Measurements from ENCODE around the gene IDI1.

IDI1 gene

DNA sequence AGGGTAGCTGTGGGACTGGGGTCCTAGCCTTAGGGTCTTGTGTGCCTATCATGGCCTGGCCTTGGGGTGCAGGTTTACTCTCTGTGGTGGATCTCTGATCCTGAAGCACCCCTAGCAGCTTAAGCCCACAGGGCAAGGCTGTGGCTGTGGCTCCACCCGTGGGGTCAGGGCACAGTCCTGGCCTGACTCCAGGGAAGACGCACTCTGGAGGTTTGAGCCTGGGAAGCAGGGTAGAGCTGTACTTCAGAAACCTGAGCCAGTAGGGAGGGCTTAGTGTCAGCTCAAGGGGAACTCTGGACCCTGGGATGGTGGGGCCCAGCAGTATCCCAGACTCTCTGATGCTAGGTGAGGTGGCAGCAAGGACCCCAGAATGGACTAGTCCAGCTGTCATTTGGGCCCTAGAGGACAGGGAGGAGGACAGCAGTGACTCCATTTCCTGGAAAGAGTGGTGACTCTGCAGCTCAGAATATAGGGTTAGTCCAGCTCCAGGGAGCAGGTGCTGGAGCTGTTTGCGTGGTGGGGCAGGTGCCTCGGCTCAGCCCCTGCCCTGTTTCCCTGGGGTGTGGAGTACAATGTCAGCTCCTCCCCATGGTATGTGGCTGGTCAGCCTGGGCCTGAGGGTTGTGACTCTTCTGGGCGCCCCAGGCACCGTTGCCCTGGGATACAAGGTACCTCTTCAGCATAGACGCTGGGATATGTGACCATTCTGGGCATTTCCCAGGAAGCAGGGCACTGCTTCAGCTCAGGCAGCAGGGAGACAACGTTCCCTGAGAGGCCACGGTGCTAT, 44.8 kb downstream of the IDI1 start:
- Histone ChIP-seq H3K27me3 (ENCODE audit: insufficient read depth, low read depth) (no peaks in the 10 kb centered on the region), H3K9ac (no peak overlapping the region), H3K27ac (no peak overlapping the region), H3K4me2 (no peak overlapping the region), H3K36me3 (ENCODE audit: insufficient read depth) (peaks cover 78% of the 10 kb centered on the region), H2AFZ (ENCODE audit: low read depth) (no peak overlapping the region), H3K4me1 (ENCODE audit: low read depth, poor library complexity, severe bottlenecking) (no peaks in the 10 kb centered on the region), H3K4me3 (IDR thresholded peaks at IDR 0.05; ENCODE audit: insufficient read depth, low read depth, low read length) (no peak overlapping the region), H4K20me1 (ENCODE audit: insufficient read depth) (no peaks in the 10 kb centered on the region), H3K79me2 (ENCODE audit: insufficient read depth, low read depth) (peaks cover 41% of the 10 kb centered on the region; the same call in 1 of the 2 replicates)
- TF ChIP-seq, protein P1, sequence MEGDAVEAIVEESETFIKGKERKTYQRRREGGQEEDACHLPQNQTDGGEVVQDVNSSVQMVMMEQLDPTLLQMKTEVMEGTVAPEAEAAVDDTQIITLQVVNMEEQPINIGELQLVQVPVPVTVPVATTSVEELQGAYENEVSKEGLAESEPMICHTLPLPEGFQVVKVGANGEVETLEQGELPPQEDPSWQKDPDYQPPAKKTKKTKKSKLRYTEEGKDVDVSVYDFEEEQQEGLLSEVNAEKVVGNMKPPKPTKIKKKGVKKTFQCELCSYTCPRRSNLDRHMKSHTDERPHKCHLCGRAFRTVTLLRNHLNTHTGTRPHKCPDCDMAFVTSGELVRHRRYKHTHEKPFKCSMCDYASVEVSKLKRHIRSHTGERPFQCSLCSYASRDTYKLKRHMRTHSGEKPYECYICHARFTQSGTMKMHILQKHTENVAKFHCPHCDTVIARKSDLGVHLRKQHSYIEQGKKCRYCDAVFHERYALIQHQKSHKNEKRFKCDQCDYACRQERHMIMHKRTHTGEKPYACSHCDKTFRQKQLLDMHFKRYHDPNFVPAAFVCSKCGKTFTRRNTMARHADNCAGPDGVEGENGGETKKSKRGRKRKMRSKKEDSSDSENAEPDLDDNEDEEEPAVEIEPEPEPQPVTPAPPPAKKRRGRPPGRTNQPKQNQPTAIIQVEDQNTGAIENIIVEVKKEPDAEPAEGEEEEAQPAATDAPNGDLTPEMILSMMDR (conservative IDR thresholded peaks at IDR 0.05; ENCODE audit: low read depth, low read length) = no peak

DNA sequence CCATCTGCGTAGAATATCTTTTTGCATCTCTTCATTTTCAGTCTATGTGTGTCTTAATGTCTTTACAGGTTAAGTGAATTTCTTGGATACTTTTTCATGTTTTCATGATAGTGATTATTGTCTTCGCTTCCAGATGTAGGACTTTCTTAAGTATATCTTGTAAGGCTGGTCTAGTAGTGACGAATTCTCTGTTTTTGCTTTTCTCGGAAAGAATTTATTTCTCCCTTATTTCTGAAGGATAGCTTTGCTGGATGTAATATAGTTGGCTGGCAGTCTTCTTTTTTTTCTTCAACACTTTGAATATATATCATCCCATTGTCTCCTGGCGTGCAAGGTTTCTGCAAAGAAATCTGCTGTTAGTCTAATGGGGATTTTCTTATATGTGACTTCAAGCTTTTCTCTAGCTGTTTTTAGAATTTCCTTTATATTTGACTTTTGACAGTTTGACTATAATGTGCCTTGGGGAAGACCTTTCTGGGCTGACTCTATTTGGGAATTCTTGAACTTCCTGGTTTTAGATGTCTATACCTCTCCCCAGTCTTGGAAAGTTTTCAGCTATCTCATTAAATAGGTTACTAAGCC, 46.4 kb downstream of the IDI1 start:
- H3K79me2 ChIP-seq (ENCODE audit: insufficient read depth, low read depth) = peaks cover 46% of the 10 kb centered on the region; the same call in 1 of the 2 replicates
- no peak overlapping the region for H2AFZ ChIP-seq (ENCODE audit: low read depth)
- no peaks in the 10 kb centered on the region for H3K27me3 ChIP-seq (ENCODE audit: insufficient read depth, low read depth)
- TF ChIP-seq, protein P1 (conservative IDR thresholded peaks at IDR 0.05; ENCODE audit: low read depth, low read length) = no peak
- H3K4me3 ChIP-seq (IDR thresholded peaks at IDR 0.05; ENCODE audit: insufficient read depth, low read depth, low read length) = no peak overlapping the region
- H3K36me3 ChIP-seq (ENCODE audit: insufficient read depth) = peaks cover 73% of the 10 kb centered on the region
- no peak overlapping the region for H3K27ac ChIP-seq
- no peak overlapping the region for H3K9ac ChIP-seq
- no peaks in the 10 kb centered on the region for H3K4me1 ChIP-seq (ENCODE audit: low read depth, poor library complexity, severe bottlenecking)
- H3K4me2 ChIP-seq = no peak overlapping the region
- no peaks in the 10 kb centered on the region for H4K20me1 ChIP-seq (ENCODE audit: insufficient read depth)

DNA sequence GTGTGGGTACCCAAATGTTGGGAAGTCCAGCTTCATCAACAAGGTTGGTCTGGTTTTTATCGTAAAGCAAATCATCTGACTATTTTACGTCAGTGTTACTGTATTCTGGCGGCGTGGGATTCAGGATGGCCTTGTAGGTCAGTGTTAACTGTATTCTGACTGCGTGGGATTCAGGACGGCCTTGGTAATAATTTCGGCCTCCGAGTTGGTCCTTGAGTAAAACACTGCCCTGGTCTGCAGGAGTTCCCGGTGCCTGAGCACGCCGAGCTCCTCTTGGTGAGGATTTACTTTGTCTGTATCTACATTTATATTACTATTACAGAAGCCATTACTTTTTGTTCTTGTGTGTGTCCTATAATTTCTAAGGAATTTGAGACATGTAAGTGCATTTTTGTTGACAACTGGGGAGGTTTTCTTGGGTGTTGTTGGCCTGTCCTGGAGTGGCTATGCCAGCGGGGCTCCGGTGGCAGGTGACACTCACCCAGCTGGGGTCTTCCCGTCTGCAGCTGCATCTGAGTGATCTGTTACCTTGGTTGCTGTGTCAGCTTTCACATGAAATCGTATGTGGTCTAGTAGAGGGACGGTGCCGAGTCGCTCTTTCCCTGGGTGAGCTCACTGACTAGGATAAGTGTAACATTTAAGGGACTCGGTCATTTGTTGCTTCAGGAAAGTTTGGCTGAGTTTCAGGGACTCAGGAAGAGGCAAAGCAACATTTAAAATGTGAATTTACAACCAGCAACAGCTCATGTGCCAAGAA, 51.5 kb downstream of the IDI1 start:
- TF ChIP-seq, protein P1 (conservative IDR thresholded peaks at IDR 0.05; ENCODE audit: low read depth, low read length) = no peak
- Histone ChIP-seq H3K4me1 (ENCODE audit: low read depth, poor library complexity, severe bottlenecking) (no peaks in the 10 kb centered on the region), H3K27me3 (ENCODE audit: insufficient read depth, low read depth) (no peaks in the 10 kb centered on the region), H3K4me2 (no peak overlapping the region), H3K9ac (no peak overlapping the region), H3K36me3 (ENCODE audit: insufficient read depth) (peaks cover 74% of the 10 kb centered on the region), H2AFZ (ENCODE audit: low read depth) (no peak overlapping the region), H4K20me1 (ENCODE audit: insufficient read depth) (peaks cover 13% of the 10 kb centered on the region; the same call in 1 of the 2 replicates), H3K27ac (no peak overlapping the region), H3K4me3 (IDR thresholded peaks at IDR 0.05; ENCODE audit: insufficient read depth, low read depth, low read length) (no peak overlapping the region), H3K79me2 (ENCODE audit: insufficient read depth, low read depth) (peaks cover 61% of the 10 kb centered on the region)

DNA sequence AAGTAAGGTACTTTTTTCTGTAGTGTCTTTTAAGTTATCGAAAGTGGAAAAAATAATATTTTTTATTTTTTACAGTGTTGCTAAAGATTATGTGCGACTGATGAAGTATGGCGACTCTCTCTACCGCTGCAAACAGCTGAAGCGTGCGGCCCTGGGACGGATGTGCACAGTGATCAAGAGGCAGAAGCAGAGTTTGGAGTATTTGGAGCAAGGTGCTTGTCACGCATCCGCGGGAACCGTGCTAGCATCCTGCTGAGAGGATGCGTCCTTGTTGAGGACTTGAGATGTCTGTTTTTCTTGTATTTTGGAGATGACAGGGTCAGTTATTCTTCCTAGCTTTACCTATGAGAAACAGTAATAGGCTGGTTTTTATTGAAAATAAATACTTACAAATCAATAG, 52.9 kb downstream of the IDI1 start:
- Histone ChIP-seq H2AFZ (ENCODE audit: low read depth) (no peak overlapping the region), H3K27me3 (ENCODE audit: insufficient read depth, low read depth) (no peaks in the 10 kb centered on the region), H3K27ac (no peak overlapping the region), H3K4me3 (IDR thresholded peaks at IDR 0.05; ENCODE audit: insufficient read depth, low read depth, low read length) (no peak overlapping the region), H3K4me1 (ENCODE audit: low read depth, poor library complexity, severe bottlenecking) (no peaks in the 10 kb centered on the region), H3K36me3 (ENCODE audit: insufficient read depth) (peaks cover 70% of the 10 kb centered on the region), H3K4me2 (no peak overlapping the region), H3K79me2 (ENCODE audit: insufficient read depth, low read depth) (peaks cover 68% of the 10 kb centered on the region), H4K20me1 (ENCODE audit: insufficient read depth) (peaks cover 13% of the 10 kb centered on the region; the same call in 1 of the 2 replicates), H3K9ac (no peak overlapping the region)
- TF ChIP-seq, protein P1 (conservative IDR thresholded peaks at IDR 0.05; ENCODE audit: low read depth, low read length) = no peak
